ENCODE results near the gene SLC37A4.
"Not testable (repeated sequence)": the region's sequence is repeated elsewhere in the genome, so short reads cannot be mapped to it uniquely, and the experiment has no call there.

SLC37A4 gene

DNA sequence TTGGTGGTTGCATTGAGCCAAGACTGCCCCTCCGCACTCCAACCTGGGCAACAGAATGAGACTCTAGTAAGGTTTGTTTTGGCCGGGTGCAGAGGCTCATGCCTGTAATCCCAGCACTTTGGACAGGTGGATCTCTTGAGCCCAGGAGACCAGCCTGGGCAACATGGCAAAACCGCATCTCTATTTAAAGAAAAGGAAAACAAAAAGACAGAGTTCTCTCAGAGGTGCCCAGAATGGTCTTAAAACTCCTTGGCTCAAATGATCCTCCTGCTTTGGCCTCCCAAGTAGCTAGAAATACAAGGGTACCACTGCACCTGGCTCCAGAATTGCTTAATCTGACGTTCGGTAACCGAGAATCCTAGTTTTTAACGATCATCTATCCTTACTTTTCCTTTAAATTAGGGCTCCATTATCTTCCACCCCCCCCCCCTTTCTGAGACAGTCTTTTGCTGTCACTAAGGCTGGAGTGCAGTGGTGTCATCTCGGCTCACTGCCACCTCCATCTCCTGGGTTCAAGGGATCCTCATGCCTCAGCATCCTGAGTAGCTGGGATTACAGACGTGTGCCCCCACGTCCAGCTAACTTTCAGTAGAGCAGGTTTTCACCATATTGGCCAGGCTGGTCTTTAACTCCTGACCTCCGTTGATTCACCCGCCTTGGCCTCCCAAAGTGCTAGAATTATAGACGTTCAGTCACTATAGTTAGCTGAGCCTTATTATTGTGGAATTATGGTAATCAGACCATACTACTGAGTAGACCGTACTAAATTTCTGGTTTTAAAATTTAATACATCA is 14.3 kb downstream of the SLC37A4 start:
- DNase-seq, result no peak

DNA sequence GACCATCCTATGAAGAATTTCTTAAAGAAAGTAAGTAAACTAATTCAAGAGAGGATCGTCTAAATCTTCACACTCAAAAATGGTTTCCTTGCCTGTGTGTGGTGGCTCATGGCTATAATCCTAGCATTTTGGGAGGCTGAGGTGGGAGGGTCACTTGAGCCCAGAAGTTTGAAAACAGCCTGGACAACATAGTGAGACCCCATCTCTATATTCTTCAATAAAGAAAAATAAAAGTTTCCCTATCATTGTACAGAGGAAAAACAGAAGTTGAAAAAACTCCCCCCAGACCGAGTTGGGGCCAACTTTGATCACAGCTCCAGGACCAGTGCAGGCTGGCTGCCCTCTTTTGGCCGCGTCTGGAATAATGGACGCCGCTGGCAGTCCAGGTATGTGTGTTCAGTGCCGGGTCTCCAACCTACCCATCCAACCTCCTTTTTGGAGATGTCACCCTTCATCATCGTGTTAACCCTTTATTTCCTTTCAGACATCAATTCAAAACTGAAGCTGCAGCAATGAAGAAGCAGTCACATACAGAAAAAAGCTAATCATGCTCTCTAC is 15.5 kb downstream of the SLC37A4 start:
- no peak for DNase-seq

DNA sequence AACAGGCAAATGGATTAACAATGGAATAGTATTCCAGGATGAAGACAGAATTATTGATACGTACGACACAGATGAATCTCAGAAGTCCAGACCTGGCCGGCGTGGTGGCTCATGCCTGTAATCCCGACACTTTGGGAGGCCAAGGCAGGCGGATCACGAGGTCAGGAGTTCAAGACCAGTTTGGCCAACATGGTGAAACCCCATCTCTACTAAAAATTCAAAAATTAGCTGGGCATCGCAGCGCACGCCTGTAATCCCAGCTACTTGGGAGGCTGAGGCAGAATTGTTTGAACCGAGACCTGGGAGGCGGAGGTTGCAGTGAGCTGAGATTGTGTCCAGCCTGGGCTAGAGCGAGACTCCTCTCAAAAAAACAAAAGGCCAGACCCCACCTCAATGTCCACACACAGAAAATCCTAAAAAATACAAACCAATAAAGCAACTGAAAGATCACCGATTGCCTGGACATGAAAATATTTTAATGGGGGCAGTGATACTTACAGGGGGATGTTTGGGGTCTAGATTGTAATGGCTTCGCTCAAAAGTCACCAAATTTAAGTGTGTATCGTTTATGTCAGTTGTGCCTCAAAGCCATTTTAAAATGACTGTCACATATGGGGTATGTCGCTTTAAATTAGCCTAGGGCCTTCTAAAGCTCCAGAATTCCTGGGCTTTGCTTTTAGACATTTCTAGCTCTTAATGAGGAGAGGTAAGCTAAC is 16.3 kb downstream of the SLC37A4 start:
- DNase-seq, result no peak

DNA sequence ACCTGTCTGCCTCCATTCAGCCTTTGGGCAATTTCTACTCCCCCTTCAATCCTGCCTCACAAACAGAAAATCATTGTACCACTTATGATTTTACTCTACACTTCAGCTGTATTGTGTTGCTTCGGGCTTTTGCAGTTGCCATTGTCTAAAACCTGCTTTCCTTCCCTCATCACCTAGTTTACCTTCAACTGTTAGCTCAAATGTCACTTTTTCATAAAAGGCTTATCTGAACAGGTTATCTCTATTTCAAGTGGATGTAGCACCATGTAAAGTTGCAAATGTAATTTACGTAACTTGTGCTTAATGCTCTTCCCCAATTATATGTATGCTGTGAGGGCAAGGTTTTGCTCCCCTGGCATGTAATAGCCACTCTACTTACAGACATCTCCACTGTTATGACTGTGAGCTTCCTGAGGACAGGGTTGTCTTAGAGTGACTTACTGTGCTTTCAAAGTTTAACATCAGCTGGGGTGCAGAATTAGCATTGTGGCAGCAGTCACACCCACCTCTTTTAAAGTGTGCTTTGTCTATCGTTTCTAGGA is 18.0 kb downstream of the SLC37A4 start:
- no peak for DNase-seq

DNA sequence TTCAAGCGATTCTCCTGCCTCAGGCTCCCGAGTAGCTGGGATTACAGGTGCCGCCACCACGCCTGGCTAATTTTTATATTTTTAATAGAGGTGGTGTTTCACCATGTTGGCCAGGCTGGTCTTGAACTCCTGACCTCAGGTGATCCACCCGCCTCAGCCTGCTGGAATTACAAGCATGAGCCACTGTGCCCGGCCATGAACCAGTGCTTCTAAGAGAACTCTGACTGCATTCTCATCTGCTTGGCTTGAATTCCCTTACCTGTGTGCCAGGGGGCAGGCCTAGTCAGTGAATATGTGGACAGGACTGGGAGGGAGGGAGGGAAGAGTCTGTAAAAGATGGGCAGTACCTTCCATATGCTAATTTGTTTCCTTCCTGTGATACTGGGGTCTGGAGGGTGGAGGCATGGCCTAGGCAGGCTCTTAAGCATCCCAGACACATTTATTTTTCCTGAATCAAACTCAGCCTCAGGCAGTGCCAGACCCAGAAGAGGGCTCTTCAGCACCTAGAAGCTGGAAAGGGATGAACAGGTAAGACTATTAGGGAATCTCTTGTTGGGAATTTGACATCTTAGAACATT is 19.1 kb downstream of the SLC37A4 start:
- DNase-seq, result no peak

DNA sequence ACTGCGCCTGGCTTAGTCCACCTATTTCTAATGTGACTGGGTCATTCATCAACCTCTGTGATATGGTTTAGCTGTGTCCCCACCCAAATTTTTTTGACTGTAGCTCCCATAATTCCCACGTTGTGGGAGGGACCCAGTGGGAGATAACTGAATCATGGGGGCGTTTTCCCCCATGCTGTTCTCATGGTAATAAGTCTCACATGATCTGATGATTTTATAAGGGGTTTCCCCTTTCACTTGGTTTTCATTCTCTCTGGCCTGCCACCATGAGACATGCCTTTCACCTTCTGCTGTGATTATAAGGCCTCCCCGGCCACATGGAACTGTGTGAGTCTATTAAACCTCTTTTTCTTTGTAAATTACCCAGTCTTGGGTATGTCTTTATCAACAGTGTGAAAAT is 24.0 kb downstream of the SLC37A4 start:
- no peak for DNase-seq

DNA sequence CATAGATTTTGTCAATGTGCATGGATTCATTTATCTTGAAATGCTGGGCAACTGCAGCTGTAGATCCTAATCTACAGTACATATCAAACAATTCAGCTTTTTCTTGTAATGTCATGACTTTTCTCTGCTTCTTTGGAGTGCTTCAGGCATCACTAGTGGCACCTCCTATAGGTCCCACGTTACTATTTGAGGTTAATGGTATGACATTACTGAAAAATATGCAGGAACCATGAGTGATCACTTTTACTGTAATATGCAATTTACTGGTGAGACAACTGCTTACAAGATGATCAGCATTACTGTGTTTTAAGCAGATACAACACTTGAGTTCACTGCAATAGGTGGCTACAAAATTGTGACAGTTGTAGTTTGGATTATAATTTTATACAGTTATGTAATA is 29.8 kb downstream of the SLC37A4 start:
- DNase-seq, result no peak

DNA sequence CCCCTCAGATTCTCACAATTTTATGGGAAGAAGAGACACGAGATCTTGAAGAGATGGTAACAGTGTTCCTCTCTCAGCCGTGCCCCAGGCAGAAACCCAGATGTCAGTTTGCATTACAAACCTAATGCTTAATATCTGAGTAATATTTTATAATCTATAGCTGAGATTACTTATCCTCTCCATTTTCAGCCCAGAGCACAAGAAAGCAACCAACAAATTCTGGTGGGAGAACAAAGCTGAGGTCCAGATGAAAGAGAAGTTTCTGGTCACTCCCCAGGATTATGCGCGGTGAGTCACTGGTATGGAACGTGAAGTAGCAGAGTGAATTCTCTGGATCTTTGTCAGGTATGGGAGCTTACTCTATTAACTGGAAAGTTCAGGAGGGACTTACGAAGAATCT is 31.9 kb downstream of the SLC37A4 start:
- DNase-seq, result no peak

DNA sequence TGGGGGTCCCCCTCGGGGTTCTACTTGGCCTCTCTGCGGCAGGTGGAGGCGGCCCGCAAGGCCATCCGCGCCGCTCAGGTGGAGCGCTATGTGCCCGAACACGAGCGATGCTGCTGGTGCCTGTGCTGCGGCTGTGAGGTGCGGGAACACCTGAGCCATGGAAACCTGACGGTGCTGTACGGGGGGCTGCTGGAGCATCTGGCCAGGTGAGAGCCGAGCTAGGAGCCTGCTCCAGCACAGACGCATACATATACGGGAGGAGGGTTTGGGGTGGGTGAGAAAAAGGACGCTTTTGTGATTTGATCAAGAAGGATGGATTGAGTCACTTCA is 32.3 kb downstream of the SLC37A4 start:
- DNase-seq, result no peak

DNA sequence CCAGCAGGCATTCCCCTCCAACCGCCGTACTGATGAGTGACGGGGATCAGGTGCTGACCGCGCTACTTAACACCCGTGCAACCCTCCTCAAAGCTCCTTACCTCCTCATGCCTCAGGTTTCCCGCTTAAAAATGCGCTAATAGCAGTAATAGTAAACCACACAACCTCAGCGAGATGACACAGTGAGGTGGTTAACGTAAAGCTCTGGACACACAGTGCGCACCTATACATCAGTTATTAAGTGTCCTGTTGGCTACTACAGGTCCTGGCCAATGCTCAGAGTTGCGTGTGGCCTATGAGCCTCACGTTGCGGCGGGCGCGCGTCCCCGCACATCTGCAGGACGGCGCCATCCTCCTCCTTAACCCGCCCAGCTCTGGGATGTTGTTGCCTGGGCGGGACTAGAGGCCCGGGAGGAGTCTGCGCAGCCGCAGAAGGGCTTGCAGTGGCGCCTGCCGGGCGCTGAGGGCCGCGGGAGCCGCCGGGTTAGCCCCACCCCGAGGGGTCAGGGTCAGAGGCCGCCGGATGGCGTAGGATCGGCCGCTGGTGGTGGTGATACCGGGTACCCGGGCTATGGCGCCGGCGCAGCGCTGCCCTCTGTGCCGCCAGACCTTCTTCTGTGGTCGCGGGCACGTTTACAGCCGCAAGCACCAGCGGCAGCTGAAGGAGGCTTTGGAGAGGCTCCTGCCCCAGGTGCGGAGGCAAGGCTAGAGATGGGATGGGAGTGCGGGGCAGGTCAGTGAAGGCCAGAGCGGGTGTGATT is 32.9 kb downstream of the SLC37A4 start, which contains the start of gene CENATAC:
CENATAC (plus strand) TSS at position 512 of the 761 bp plus-strand sequence; CDS start at position 572, 60 bp downstream.
- peak; percentile 96 for DNase-seq

DNA sequence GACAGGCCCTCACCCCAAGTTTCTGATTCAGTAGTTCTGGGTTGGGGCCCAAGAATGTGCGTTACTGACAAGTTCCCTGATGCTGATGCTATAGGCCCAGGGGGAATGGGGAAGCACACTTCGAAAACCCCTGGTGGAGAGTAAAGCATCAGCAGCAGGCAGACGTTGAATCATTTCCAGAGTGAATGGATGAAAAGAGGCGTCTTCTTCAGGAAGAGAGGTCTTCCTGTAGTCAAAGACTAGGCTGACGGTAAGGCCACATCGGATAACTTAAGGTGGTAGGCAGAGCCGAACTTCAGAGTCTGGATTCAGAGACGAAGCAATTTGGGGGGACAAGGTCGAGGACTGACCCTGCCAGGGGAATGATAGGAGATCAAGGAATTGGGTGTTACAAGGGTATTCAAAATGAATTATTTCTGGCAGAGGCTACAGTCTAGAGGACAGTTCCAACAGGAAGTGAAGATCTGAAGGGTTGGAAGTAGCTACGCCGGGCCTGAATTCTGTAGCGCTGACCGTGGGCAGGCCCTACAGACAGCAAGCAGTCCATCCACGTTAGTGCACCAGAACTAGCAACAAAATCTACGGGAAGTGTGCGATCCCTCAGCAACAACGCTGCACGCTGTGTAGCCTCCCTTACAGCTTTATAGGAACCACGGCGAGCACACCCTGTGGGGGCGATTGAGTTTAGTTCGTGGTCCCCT is 33.6 kb downstream of the SLC37A4 start:
- peak; percentile 59 for DNase-seq

DNA sequence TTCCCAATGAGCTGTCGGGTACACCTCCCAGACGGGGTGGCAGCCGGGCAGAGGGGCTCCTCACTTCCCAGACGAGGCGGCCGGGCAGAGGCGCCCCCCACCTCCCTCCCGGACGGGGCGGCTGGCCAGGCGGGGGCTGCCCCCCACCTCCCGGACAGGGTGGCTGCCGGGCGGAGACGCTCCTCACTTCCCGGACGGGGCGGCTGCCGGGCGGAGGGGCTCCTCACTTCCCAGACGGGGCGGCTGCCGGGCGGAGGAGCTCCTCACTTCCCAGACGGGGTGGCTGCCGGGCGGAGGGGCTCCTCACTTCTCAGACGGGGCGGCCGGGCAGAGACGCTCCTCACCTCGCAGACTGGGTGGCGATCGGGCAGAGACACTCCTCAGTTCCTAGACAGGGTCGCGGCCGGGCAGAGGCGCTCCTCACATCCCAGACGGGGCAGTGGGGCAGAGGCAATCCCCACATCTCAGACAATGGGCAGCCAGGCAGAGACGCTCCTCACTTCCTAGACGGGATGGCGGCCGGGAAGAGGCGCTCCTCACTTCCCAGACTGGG is 39.1 kb downstream of the SLC37A4 start:
- not testable (repeated sequence) for DNase-seq

DNA sequence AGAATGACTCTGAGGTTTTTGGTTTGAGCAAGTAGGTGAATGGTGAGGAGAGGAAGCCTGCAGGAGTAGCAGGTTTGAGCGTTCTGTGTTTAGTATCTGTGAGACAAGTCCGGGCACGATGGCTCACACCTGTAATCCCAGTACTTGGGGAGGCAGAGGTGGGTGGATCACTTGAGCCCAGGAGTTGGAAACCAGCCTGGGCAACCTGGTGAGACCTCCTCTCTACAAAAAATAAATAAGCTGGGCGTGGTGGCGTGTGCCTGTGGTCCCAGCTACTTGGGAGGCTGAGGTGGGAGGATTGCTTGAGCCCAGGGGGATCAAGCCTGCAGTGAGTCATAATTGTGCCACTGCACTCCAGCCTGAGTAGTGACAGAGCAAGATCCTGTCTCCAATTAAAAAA is 42.4 kb downstream of the SLC37A4 start:
- no peak for DNase-seq

DNA sequence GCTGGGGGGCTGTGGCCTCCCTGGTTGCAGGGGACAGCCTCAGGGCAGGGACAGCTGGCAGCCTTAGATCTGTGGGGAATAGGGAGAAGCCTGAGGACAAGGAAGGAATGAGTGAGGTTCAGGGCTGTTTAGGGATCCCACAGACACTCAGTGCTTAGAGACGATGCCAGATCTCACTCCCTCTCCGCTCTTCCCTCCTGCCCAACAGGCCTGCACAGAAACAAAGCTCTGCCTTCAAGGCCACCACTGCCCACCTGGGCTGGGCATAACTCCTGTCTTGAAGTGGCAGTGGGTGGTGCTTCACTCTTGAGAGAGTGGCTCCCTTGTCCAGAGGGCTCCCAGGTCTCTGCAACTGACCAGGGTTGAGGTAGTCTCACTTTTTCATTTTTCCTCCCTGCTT is 45.9 kb downstream of the SLC37A4 start:
- no peak for DNase-seq

DNA sequence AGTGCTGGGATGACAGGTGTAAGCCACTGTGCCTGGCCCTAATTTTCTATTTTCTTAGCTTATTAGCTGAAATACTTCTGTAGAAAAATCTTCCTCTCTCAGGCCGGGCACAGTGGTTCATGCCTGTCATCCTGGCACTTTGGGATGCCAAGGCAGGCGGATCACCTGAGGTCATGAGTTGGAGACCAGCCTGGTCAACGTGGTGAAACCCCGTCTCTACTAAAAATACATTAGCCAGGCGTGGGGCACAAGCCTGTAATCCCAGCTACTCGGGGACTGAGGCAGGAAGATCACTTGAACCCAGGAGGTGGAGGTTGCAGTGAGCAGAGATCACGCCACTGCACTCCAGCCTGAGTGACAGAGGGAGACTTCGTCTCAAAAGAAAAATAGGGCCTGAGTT is 46.3 kb downstream of the SLC37A4 start:
- not testable (repeated sequence) for DNase-seq

DNA sequence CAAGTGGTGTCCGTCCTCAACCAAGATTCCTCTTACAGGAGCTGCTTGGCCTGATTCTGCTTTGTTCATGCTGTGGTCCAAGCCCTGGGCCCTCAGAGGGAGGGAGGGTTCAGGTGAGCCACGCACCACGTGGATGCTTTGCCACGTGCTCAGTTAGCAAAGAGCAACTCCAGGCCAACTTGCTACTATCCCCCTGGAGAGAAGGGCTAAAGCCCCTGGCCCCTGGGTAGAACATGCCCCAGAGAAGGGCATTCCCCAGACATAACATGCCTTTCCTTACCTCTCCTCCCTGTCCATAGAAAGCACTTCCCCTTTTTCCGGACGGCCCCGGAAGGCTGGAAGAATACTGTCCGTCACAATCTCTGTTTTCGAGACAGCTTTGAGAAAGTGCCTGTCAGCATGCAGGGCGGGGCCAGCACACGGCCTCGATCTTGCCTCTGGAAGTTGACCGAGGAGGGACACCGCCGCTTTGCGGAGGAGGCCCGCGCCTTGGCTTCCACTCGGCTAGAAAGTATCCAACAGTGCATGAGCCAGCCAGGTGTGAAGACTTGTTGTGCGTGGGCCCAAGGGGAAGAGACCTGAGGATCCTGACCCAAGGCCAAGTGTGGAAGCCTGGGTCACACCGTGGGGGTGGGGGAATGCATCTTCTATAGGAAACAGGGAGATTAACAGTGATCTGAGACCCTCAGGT is 50.3 kb downstream of the SLC37A4 start:
- no peak for DNase-seq

DNA sequence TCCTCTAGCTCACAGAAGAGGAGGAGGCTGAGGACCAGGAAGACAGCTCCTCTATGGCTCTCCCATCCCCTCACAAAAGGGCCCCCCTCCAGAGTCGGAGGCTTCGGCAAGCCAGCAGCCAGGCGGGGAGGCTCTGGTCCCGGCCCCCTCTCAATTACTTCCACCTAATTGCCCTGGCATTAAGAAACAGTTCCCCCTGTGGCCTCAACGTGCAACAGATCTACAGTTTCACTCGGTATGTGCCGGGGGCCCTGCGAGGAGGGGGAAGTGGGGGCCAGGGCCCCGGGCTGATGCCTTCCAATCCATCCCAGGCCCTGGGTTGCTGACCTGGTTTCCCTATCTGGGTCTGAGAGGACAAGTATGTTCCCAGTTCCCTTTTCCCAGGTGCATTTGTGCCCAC is 51.2 kb downstream of the SLC37A4 start:
- no peak for DNase-seq

DNA sequence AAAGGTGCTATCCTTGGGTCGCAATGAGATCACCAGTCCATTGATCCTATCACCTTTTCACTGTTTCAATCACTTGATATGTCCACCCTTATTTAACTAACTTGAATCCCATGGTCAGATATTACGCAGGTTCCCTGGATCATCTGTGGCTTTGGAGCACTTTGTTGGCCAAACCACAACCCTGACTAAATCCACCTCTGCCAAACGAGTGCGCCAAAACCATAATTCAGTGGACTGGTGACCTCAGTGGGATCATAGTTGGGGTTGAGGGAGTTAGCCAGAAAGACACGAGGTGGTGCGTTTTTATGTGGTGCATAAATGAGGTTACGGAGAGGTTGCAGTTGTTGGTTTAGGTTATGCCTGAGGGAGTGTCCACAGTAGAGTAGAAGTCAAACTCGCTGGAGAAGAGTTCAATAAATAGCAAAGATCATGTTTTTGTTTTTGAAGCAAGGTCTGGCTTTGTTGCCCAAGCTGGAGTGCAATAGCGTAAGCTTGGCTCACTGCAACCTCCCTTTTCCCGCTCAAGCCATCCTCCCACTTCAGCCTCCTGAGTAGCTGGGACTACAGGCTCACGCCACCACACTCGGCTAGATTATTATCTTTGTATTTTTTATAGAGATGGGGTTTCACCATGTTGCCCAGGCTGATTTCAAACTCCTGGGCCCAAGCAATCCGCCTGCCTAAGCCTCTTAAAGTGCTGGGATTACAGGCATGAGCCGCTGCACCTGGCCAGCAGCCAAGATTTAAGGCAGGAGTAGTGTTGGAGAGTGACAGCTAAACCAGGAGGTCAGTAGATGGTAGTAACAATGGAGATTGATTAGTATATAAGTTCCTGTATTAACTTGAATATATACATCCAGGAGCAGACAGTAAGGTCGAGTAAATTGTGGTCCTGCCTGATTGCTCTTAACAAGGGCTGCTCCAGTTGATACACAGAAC is 54.6 kb downstream of the SLC37A4 start:
- no peak for DNase-seq

Measured in CD4-positive, alpha-beta T cell treated with Interleukin-17A for 1 hour (primary cell).